Hematopoietic multipotent progenitor cell (in vitro differentiated cells): ENCODE data around the gene KATNB1. TPM values are rescaled to one million over a fixed set of nuclear protein-coding genes. Genes with fewer than 3 reads are reported as not detected.
"Not testable (repeated sequence)": the region's sequence is repeated elsewhere in the genome, so short reads cannot be mapped to it uniquely, and the experiment has no call there.

Experiments used
- DNase-seq, 3 donors: peaks; one replicate each; pipeline ENCODE4 v3.0.0-alpha.2; 2011 to 2015; ENCODE audit warnings: low read depth in 2 of 3, low spot score in 2 of 3
- total RNA-seq: library from RNA; depleted of rRNA; stranded (reverse); fragments of >200 nt; gene quantifications from one replicate; pipeline ENCODE4 v1.2.3, GENCODE V29; 2012

The KATNB1 gene
- total RNA-seq, 1 donor, result 103 TPM

- no peak for DNase-seq
These were observed 29.7 kb downstream of the KATNB1 start for GRCh38 chr16:57765160-57765728.

DNA sequence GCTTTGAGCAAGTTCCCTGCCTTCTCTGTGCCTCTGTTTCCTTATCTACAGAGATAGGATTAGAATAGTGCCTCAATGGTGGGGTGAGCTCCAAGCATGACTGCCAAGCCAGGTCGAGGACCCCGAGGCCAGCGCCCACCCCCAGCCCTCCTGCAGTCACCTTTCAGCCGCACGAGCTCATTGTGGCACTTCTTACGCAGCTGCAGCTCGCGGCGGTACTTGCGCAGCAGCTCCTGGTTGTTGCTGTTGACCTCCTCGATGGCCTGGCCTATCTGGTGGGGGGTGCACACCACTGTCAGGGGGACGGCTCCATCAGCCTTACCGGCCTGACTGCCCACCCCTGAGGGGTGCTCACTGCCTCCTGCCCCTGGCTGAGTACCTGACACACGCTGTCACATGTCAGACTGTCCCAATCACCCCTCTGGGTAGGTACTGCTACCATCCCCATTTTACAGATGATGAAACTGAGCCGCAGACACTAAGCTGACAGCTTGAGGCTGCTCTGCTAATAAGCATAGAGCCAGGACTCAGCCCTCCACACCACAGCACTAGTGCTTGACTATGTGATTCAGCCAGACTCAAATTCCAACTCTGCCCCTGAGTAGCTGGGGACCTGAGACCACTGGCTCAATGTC is 31.3 kb downstream of the KATNB1 start:
- no peak for DNase-seq

GRCh38 chr16:57769541-57770145 is 34.1 kb downstream of the KATNB1 start:
- DNase-seq, result no peak

DNA sequence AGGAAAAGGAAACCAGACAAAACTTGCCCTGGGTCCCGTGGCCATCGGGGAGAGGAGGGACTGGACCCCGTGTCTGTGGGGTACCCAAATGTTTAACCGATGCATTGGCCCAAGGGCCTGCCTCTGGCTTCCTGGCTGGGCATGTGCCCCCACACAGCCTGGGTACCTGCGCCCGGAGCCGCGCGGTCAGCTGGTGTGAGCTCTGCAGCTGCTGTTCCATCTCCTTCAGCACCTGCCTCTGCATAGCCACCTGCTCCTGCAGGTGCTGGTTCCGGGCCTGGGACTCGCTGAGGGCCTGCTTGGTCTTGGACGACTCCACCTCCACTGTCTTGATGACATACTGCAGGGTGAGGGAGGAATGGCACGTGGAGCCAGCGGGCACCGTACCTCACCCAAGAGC is 34.8 kb downstream of the KATNB1 start:
- no peak for DNase-seq

- no peak for DNase-seq
These were observed 35.7 kb downstream of the KATNB1 start for GRCh38 chr16:57771141-57771785.

DNA sequence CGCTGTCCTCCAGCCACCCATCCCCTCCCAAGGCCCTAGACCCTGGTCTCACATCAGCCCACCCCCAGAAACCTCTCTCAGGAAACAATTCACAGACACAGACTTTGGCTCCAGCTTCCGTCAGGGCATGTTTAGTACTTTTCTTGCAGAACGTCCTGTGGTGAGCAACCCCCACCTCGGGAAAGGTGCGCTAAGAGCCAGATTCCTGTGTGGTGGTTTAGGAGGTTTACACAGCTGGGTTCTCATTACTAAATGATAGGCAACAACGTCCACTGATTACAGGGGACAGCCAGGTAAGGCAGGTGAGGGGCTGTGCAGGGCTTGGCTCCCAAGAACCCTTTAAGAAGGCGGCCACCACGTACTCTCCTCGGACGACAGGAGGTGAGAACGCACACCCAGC is 37.4 kb downstream of the KATNB1 start:
- DNase-seq, result no peak

DNA sequence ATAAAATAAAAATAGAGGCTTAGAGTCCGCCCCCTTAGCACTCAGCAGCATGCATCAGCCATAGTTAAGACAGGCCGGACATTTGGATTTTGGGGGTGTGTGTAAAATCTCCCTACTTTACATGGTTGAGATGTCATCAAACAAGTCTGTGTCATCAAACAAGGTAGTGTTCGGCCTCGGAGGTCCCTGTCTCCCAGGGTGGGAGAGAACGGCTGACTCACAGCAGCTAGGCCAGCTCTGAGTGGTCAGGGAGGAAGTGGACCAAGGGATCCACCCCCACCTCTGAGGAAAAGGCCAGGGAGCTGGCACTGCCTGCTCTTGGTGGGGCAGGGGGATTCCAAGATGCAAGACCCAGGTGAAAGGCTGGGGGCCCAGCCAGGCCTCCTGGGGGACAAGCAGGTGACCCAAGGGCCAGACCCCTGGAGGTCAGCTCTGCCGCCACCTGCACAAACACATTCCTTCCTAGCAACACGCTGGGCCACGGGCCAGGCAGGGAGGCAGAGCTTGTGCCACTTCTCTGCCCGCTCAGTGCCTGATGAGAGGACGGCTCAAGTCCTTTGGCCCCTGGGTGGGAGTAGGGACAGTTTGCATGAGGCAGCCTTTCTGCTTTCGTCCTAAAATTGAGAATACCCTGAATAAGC is 38.2 kb downstream of the KATNB1 start:
- DNase-seq, result no peak

- no peak for DNase-seq
These were observed 39.2 kb downstream of the KATNB1 start for GRCh38 chr16:57774705-57775285.

- no peak for DNase-seq
These were observed 40.3 kb downstream of the KATNB1 start for GRCh38 chr16:57775661-57776469.

DNA sequence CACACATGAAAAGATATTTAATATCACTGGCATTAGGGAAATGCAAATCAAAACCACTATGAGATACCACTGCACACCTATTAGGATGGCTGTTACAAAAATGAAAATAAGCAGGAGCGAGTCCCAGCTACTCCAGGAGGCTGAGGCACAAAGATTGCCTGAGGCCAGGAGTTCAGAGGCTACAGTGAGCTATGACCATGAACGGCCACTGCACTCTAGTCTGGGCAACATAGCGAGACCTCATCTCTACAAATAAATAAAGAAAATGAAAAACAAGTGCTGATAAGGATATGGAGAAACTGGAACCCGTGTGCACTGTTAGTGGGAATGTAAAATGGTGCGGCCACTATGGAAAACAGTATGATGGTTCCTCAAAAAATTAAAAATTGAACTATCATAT is 43.1 kb downstream of the KATNB1 start:
- DNase-seq, result no peak

GRCh38 chr16:57779836-57780235 is 44.3 kb downstream of the KATNB1 start:
- DNase-seq, result not testable (repeated sequence)

DNA sequence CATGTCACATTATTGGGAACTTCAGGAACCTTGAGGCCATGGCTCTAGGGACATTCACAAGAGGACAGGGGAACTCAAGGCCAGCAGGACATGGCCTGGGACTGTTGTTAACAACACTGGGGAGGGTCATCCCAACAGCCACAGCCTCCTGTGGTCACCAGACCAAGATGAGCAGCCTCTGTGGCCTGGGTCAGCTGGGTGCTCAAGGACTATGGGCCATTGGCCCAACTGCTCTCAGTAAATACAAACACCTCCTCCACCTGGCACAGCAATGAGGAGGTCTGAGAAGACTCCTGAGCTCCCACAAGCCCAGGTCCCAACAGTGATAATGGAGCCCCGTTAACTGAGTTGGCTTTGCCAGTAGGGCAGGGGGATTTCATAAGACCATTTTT is 45.8 kb downstream of the KATNB1 start:
- DNase-seq, result no peak

- DNase-seq, result no peak
These were observed 46.4 kb downstream of the KATNB1 start for GRCh38 chr16:57781741-57782606.

GRCh38 chr16:57782607-57783055 is 47.1 kb downstream of the KATNB1 start:
- DNase-seq, result not testable (repeated sequence)

DNA sequence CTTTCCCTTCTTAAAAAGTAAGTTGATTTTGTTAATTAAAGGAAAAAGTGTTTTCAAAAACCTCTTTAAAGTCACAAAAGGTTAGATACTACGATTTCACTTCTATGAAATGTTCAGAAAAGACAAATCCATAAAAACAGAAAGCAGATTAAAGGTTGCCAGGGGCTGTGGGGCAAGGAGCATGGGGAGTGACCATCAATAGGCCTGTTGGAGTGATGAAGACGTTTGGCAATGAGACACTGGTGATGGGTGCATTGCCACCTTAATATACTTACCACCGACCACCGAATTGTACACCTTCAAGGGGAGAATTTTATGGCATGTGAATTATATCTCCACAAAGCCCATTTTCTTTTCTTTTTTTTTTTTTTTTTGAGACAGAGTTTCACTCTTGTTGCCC is 47.5 kb downstream of the KATNB1 start:
- DNase-seq, result no peak

- DNase-seq, result no peak
These were observed 48.3 kb downstream of the KATNB1 start for GRCh38 chr16:57783883-57784282.

DNA sequence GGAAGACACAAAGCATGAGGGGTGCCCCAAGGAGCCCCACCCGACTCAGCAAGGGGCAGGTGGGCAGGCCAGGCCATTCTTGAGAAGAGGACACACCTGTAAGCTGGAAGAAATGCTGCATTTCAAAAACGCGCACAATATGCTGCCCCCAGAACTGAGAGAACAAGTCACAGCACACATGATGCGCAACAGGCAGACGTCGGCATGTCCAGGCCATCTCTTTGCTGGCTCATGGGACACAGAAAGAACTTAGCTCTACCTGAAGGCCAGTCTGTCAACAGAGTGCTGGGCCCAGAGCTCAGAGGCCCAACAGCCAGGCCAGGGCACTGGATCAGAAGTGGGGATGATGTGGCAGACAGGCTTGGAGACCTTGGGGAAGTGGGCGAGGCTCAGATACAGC is 48.8 kb downstream of the KATNB1 start:
- no peak for DNase-seq

DNA sequence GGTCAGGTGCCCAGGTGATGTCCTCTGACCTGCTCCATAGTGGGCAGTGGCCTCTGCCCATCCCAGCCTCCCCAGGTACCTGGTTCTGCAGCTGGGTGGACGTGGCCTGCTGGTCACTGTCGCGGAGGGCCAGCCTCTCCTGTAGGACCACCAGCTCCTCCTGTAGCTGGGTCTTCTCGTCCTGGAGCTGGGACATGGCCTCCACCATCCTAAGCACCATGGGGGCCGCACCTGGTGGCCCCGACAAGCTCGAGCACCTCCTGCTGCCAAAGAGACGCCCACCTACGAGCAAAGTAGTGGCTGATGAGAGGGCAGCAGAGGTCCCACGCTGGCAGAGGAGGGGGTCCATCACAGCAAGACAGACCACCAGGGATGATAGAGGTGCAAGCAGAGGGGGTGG is 49.8 kb downstream of the KATNB1 start:
- DNase-seq, result no peak

- DNase-seq, result no peak
These were observed 50.4 kb downstream of the KATNB1 start for GRCh38 chr16:57785924-57786323.
